Kidney tubule cell (primary cell): ENCODE data around the gene CCL24.
"Not testable (repeated sequence)": the region's sequence is repeated elsewhere in the genome, so short reads cannot be mapped to it uniquely, and the experiment has no call there.

Experiments used
- DNase-seq: peaks from one replicate; pipeline ENCODE4 v3.0.0-alpha.2; 2018; ENCODE audit warnings: low spot score

The CCL24 gene

GRCh38 chr7:75780647-75781273, 32.8 kb downstream of the CCL24 start:
- not testable (repeated sequence) for DNase-seq

GRCh38 chr7:75779516-75779915, 34.1 kb downstream of the CCL24 start:
- peak; percentile 20 for DNase-seq

- not testable (repeated sequence) for DNase-seq
Measured at GRCh38 chr7:75779035-75779434, 34.6 kb downstream of the CCL24 start.

GRCh38 chr7:75776295-75776971, 37.2 kb downstream of the CCL24 start:
- no peak for DNase-seq

- not testable (repeated sequence) for DNase-seq
Measured at GRCh38 chr7:75773958-75774357, 39.6 kb downstream of the CCL24 start.

GRCh38 chr7:75772081-75773077, 41.2 kb downstream of the CCL24 start, which contains the start of gene CCL26:
Gene CCL26, minus strand, starts transcription at chr7:75772211. Its CDS starts 35 bp downstream, at chr7:75772176.
- DNase-seq = peak; percentile 17

GRCh38 chr7:75771224-75771623, 42.4 kb downstream of the CCL24 start:
- peak; percentile 22 for DNase-seq

GRCh38 chr7:75762350-75762917, 51.2 kb downstream of the CCL24 start:
- DNase-seq = peak; percentile 70

- not testable (repeated sequence) for DNase-seq
Measured at GRCh38 chr7:75761801-75762200, 51.8 kb downstream of the CCL24 start.
